Choroid plexus epithelial cell (primary cell): Measurements from ENCODE around the gene VWA5B2.

Experiments used
- DNase-seq: peaks from one replicate; pipeline ENCODE4 v3.0.0-alpha.2; 2010; ENCODE audit warnings: low read depth
- H3K4me3 ChIP-seq: 2 replicates; pipeline ENCODE4 v1.5.1; 2011; ENCODE audit warnings: low read depth, mild to moderate bottlenecking, control low read depth, low read length, moderate library complexity
- TF ChIP-seq, protein P1 (sequence below): conservative IDR thresholded peaks from 2 replicates; pipeline ENCODE4 v1.5.1; 2011; ENCODE audit warnings: low read depth, mild to moderate bottlenecking, control low read depth, inconsistent platforms, low read length, moderate library complexity

The VWA5B2 gene

DNA sequence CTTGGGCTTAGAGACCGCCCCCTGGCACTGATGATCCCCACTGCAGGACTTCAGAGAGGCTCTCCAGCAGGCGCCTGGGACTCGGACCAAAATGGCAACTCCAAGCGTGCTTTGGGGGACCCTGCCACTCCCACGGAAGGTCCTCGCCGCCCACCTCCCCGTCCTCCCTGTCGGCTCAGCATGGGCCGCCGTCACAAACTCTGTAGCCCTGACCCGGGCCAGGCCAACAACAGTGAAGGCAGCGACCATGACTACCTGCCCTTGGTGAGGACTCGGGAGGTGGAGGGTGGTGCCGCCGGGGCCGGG, 11.7 kb downstream of the VWA5B2 start:
- TF ChIP-seq, protein P1, sequence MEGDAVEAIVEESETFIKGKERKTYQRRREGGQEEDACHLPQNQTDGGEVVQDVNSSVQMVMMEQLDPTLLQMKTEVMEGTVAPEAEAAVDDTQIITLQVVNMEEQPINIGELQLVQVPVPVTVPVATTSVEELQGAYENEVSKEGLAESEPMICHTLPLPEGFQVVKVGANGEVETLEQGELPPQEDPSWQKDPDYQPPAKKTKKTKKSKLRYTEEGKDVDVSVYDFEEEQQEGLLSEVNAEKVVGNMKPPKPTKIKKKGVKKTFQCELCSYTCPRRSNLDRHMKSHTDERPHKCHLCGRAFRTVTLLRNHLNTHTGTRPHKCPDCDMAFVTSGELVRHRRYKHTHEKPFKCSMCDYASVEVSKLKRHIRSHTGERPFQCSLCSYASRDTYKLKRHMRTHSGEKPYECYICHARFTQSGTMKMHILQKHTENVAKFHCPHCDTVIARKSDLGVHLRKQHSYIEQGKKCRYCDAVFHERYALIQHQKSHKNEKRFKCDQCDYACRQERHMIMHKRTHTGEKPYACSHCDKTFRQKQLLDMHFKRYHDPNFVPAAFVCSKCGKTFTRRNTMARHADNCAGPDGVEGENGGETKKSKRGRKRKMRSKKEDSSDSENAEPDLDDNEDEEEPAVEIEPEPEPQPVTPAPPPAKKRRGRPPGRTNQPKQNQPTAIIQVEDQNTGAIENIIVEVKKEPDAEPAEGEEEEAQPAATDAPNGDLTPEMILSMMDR: no peak
- H3K4me3 ChIP-seq: no peak overlapping the region
- DNase-seq: no peak

DNA sequence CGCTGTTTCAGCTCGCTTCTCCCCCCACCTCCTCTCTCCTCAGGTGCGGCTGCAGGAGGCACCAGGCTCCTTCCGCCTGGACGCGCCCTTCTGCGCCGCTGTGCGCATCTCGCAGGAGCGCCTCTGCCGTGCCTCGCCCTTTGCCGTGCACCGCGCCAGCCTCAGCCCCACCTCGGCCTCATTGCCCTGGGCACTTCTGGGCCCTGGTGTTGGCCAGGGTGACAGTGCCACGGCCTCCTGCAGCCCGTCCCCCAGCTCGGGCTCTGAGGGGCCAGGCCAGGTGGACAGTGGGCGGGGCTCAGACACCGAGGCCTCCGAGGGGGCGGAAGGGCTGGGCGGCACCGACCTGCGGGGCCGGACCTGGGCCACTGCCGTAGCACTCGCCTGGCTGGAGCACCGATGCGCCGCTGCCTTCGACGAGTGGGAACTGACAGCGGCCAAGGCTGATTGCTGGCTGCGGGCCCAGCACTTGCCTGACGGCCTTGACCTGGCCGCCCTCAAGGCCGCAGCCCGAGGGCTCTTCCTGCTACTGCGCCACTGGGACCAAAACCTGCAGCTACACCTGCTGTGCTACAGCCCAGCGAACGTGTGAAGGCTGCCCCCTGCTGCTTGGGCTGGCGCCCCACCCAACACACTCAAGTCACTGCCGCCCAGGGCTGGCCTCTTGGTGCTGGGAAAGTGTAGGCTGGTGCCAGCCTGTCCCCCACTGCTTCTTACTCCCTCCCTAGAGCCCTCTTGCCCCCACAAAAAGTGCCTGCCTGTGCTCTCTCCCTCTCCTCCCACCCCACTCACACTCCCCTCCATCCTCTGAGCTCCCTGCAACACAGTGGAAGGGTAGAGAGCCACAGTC, 12.3 kb downstream of the VWA5B2 start:
- no peak overlapping the region for H3K4me3 ChIP-seq
- peak; percentile 56 for DNase-seq
- TF ChIP-seq, protein P1: peak; percentile 60

DNA sequence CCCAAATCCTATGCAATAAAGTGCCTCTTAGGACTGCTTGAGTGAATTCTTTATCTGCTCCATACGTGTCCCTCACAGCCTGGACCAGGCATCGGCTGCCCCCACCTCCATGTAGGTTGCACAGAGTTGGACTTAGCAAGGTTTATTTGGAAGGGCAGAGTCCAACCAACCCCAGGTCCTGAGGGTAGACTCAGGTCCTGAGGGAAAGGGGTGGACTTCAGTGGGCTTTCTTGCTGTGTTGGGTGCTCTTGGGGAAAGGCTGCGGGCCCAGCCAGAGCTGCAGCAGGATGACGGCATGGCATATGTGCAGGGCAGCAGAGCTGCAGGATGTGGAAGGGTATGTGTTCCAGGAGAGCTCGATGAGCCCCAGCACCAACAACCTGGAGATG, 12.9 kb downstream of the VWA5B2 start:
- TF ChIP-seq, protein P1: no peak
- no peak for DNase-seq
- no peak overlapping the region for H3K4me3 ChIP-seq

DNA sequence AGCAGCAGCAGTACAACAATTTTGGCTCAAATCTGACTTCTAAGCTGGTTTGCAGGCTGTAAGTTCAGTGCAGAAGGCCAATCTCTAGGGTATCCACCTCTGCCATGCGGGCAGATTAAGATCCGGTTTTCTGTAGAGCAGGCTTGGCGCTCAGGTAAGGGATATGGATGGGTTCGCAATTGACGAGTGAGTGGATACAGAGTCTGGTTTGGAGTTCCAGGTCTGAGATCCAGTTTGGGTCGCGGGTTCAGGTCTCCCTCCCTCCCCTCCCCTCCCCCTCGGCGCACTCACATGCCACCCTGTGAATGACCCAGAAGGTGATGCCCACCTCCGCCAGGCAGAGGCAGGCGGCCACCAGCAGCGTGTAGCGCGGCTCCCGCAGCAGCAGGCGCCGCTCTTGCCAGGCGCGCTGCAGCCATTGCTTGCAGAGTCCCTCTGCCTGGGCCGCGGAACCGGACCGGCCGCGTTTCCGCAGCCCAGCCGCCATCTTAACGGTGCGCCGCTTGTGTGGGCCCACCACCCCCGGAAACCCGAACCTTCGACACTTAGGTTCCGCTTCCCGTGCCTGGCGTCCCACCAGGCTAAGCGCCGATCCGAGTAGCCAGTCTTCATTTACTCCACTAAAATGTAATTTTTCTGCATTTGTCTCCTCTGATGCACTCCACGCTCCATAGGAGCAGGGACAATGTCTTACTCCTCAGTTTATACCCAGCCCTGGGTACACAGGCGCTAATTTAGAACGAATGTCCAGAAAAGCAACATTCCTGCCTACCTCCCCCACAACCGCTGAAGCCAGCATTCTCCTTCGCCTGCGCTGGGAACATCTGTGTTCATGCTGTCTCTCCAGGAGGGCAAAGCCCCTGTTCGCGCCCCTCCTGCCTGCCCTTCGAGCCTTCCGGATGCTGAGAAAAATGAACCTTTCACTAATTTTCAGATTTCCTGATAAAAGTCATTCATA, 19.3 kb downstream of the VWA5B2 start, which contains the start of gene ALG3:
TSS of gene ALG3 (minus strand) at position 509 of the 958 bp plus-strand sequence. CDS start at position 487, 22 bp downstream.
- TF ChIP-seq, protein P1: no peak
- peak; percentile 94 for DNase-seq
- peak within 1 kb of the TSS; percentile 99 for H3K4me3 ChIP-seq

DNA sequence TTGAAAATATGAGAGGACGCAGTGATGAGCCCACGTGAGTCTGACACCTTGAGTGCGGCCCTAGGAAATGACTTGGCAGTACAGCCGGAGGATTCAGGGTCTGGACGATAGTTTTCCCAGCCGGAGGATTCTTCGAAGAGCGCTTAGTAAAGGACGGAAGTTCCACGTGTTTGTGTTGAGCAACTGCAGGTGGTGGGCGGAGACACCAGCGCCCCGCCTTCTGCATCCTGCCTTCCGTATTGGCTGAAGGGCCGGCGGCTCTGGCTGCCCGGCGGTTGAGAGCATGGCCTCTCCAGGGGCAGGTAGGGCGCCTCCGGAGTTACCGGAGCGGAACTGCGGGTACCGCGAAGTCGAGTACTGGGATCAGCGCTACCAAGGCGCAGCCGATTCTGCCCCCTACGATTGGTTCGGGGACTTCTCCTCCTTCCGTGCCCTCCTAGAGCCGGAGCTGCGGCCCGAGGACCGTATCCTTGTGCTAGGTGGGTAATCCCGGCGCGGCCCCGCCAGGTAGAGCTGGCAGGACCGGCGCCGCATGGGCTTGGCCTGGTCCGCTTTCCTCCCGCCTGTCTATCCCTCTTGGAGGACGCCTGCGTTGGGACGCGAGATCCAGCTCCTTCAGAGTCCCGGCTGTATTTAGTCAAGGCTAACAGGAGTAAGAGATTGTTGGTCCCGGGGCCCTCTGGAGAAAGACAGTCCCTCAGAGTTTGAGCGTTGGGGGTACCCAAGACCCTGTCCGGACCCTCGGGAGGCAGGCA, 20.2 kb downstream of the VWA5B2 start, which contains the start of gene EEF1AKMT4:
TSS of gene EEF1AKMT4 (plus strand) at position 261 of the 755 bp plus-strand sequence. CDS start at position 284, 23 bp downstream.
- TF ChIP-seq, protein P1: peak; percentile 57
- DNase-seq: peak; percentile 99
- peak within 1 kb of the TSS; percentile 99 for H3K4me3 ChIP-seq

DNA sequence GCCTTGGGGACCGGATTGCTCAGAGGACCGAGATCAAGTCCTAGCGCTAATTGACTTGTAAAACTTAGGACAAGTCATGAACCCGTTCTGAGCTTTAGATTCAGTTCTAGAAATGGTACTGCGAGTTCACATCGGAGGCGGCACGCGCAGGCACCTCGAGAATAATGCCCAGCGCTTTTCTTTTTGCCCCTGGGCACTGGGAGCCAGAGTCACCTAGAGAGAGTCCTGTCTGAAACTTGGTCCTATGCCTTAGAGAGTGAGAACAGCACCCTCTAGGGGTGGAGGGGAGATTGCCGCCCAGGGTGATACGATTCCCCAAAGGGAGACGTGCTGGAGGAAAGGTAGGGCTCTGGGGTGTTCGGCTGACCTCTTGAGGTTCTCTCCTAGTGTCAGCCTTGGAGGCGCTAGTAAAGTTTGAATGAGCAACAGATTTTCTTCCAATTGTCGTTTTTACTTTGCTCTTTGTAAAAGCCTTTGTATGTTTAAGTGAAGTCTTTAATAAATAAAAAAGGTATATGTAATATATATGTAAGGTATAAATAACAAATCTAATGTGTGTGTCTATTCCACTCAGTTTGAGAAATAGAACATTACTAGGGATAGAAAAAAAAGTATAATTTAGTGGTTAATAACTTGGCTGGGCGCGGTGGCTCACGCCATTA, 20.9 kb downstream of the VWA5B2 start:
- TF ChIP-seq, protein P1: peak; percentile 96
- H3K4me3 ChIP-seq: peak overlapping the region; percentile 99
- DNase-seq: peak; percentile 91
